HCT116 (cell line): Measurements from ENCODE around the gene PPAT. TPM values are rescaled to one million over a fixed set of nuclear protein-coding genes. Genes with fewer than 3 reads are reported as not detected.

Source experiments
- ATAC-seq: fragments of 200-7000 bp; cut with Tn5 transposase; 2 replicates; pipeline ENCODE4 v1.9.1; 2020; ENCODE audit warnings: mild to moderate bottlenecking, moderate library complexity
- BruUV-seq: library from RNA; stranded (reverse); fragments of 400-500 nt; replicated peaks from 2 replicates; lab custom pipeline; 2021; lab: Mats Ljungman, UMichigan
- CTCF ChIA-PET: fragments of 300-600 bp; sonication (Branson Sonifier 250); formaldehyde crosslinking; loops from one replicate; lab custom pipeline; 2021; ENCODE audit warnings: antibody characterized with exemption; lab: Charles Lee
- POLR2A ChIA-PET: fragments of 300-600, 350-600 bp; sonication (Branson Sonifier 250); formaldehyde crosslinking; loops from one replicate; lab custom pipeline; 2021; ENCODE audit warnings: antibody characterized with exemption; lab: Charles Lee
- RAD21 ChIA-PET, 2 experiments: fragments of 300-600 bp; sonication (Branson Sonifier 250); formaldehyde crosslinking; loops; one replicate each; lab custom pipeline; 2023; ENCODE audit warnings: low total read pairs in 2 of 2; ENCODE audit not compliant: uncharacterized antibody in 2 of 2, unreplicated experiment in 2 of 2, low non-redundant PET in 1 of 2; lab: Charles Lee
- DNase-seq: peaks from one replicate; pipeline ENCODE4 v3.0.0-alpha.2; 2010; ENCODE audit warnings: low read depth, low spot score
- H2AFZ ChIP-seq: fragments of 200-600 bp; shearing (Covaris generic), sonication (generic); 2 replicates; pipeline ENCODE4 v1.6.1; 2017; ENCODE audit warnings: low read depth, mixed run types, mixed read lengths, antibody characterized with exemption, low read length; ENCODE audit not compliant: poor library complexity, severe bottlenecking
- H3K27ac ChIP-seq: 2 replicates; pipeline ENCODE4 v1.5.1; 2012; ENCODE audit warnings: low read depth, low read length
- H3K27me3 ChIP-seq: fragments of 200-600 bp; sonication (generic); 2 replicates; pipeline ENCODE4 v1.6.1; 2016; ENCODE audit warnings: mixed run types, low read length, mixed read lengths; ENCODE audit not compliant: insufficient read depth
- H3K36me3 ChIP-seq, 2 experiments: fragments of 200-500 bp in 1 of 2; fragments of 200-600 bp in 1 of 2; sonication (Bioruptor generic) in 1 of 2; sonication (generic) in 1 of 2; 2 replicates each; pipeline versions ENCODE4 v1.5.1 to v1.6.1; 2014 to 2016; ENCODE audit warnings: low read length in 2 of 2, inconsistent platforms in 1 of 2, mixed read lengths in 1 of 2, mixed run types in 1 of 2; ENCODE audit not compliant: insufficient read depth in 2 of 2, control insufficient read depth in 1 of 2
- H3K4me1 ChIP-seq, 2 experiments: fragments of 200-600 bp in 1 of 2; sonication (generic) in 1 of 2; 2 replicates each; pipeline versions ENCODE4 v1.5.1 to v1.6.1; 2012 to 2017; ENCODE audit warnings: low read length in 2 of 2, inconsistent platforms in 1 of 2, mild to moderate bottlenecking in 1 of 2, mixed read lengths in 1 of 2, mixed run types in 1 of 2, moderate library complexity in 1 of 2; ENCODE audit not compliant: insufficient read depth in 2 of 2, control insufficient read depth in 1 of 2
- H3K4me2 ChIP-seq: fragments of 200-600 bp; sonication (generic); 2 replicates; pipeline ENCODE4 v1.6.1; 2017; ENCODE audit warnings: mixed run types, low read length, mixed read lengths
- H3K4me3 ChIP-seq, 2 experiments: fragments of 200-600 bp in 1 of 2; sonication (generic) in 1 of 2; replicated peaks in 1 of 2; 2 replicates each; pipeline ENCODE4 v1.5.1; 2011 to 2016; ENCODE audit warnings: low read length in 2 of 2, control low read depth in 1 of 2, low read depth in 1 of 2, mild to moderate bottlenecking in 1 of 2, mixed read lengths in 1 of 2, mixed run types in 1 of 2
- H3K79me2 ChIP-seq: fragments of 200-600 bp; sonication (generic); 2 replicates; pipeline ENCODE4 v1.6.1; 2017; ENCODE audit warnings: mild to moderate bottlenecking, mixed run types, low read length, moderate library complexity, mixed read lengths; ENCODE audit not compliant: insufficient read depth
- H3K9ac ChIP-seq: fragments of 200-600 bp; sonication (generic); 2 replicates; pipeline ENCODE4 v1.6.1; 2016; ENCODE audit warnings: low read length, mixed read lengths
- H3K9me2 ChIP-seq: fragments of 200-600 bp; sonication (generic), shearing (Covaris generic); 2 replicates; pipeline ENCODE4 v1.6.1; 2017; ENCODE audit warnings: mixed run types, mild to moderate bottlenecking, moderate library complexity; ENCODE audit not compliant: insufficient read depth
- H3K9me3 ChIP-seq, 2 experiments: fragments of 200-500 bp in 1 of 2; fragments of 200-600 bp in 1 of 2; sonication (Bioruptor generic) in 1 of 2; sonication (generic) in 1 of 2; 2 replicates each; pipeline ENCODE4 v1.6.1; 2014 to 2017; ENCODE audit warnings: low read length in 2 of 2, mixed read lengths in 2 of 2, inconsistent platforms in 1 of 2, low read depth in 1 of 2, mild to moderate bottlenecking in 1 of 2, mixed run types in 1 of 2, moderate library complexity in 1 of 2; ENCODE audit not compliant: control insufficient read depth in 1 of 2, insufficient read depth in 1 of 2
- H4K20me1 ChIP-seq: fragments of 200-600 bp; sonication (generic), shearing (Covaris generic); 2 replicates; pipeline ENCODE4 v1.6.1; 2017; ENCODE audit warnings: mixed run types, mild to moderate bottlenecking, moderate library complexity; ENCODE audit not compliant: insufficient read depth
- POLR2AphosphoS5 ChIP-seq: IDR thresholded peaks from 2 replicates; pipeline ENCODE4 v1.6.1; 2011; ENCODE audit warnings: mild to moderate bottlenecking, low read depth, low read length, moderate library complexity
- RAD21 ChIP-seq: IDR thresholded peaks from 2 replicates; pipeline ENCODE4 v1.6.1; 2012; ENCODE audit warnings: low read depth, mild to moderate bottlenecking
- SP1 ChIP-seq: IDR thresholded peaks from 2 replicates; pipeline ENCODE4 v1.6.1; 2012; ENCODE audit warnings: low read depth
- YY1 ChIP-seq: IDR thresholded peaks from 2 replicates; pipeline ENCODE4 v1.6.1; 2011; ENCODE audit warnings: low read length, low read depth, moderate library complexity, mild to moderate bottlenecking; ENCODE audit not compliant: insufficient replicate concordance; ENCODE audit errors: extremely low read depth
- intact Hi-C: fragments of 100-400 bp; cut with micrococcal nuclease; formaldehyde crosslinking; loops from 2 replicates; pipeline ENCODE4 v1.10.0; 2022
- total RNA-seq: library from RNA; stranded (reverse); gene quantifications from one replicate; pipeline ENCODE4 v1.2.1, GENCODE V29; 2021; ENCODE audit not compliant: unreplicated experiment
- TF ChIP-seq, protein P1 (sequence below): IDR thresholded peaks from 2 replicates; pipeline ENCODE4 v1.6.1; 2012; ENCODE audit warnings: low read depth
- TF ChIP-seq, protein P2 (sequence below): IDR thresholded peaks from 2 replicates; pipeline ENCODE4 v1.6.1; 2012

The PPAT gene
- total RNA-seq, 1 experiment from 2014 or later: 78.6 TPM

DNA sequence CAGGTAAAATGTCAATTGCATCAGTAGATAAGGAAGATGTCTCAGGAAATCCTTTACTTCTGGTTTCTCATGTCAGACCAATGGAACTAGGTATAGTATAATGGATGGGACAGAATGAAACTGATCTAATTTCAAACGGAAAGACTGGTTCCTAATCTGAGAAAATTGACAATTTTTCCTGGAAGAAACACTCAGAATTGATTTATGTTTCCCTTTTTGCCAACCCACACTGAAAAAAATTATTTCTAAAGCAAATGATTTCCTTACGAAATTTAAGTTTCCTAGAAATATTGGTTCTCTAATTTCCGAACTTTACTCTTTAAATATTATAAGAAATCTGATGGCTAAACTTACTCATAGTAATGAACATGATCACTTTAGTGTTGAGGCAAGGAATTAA, 19.1 kb downstream of the PPAT start:
- TF ChIP-seq, protein P1, sequence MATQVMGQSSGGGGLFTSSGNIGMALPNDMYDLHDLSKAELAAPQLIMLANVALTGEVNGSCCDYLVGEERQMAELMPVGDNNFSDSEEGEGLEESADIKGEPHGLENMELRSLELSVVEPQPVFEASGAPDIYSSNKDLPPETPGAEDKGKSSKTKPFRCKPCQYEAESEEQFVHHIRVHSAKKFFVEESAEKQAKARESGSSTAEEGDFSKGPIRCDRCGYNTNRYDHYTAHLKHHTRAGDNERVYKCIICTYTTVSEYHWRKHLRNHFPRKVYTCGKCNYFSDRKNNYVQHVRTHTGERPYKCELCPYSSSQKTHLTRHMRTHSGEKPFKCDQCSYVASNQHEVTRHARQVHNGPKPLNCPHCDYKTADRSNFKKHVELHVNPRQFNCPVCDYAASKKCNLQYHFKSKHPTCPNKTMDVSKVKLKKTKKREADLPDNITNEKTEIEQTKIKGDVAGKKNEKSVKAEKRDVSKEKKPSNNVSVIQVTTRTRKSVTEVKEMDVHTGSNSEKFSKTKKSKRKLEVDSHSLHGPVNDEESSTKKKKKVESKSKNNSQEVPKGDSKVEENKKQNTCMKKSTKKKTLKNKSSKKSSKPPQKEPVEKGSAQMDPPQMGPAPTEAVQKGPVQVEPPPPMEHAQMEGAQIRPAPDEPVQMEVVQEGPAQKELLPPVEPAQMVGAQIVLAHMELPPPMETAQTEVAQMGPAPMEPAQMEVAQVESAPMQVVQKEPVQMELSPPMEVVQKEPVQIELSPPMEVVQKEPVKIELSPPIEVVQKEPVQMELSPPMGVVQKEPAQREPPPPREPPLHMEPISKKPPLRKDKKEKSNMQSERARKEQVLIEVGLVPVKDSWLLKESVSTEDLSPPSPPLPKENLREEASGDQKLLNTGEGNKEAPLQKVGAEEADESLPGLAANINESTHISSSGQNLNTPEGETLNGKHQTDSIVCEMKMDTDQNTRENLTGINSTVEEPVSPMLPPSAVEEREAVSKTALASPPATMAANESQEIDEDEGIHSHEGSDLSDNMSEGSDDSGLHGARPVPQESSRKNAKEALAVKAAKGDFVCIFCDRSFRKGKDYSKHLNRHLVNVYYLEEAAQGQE: no peak
- TF ChIP-seq POLR2AphosphoS5 (no peak), SP1 (no peak), RAD21 (no peak), YY1 (no peak)
- TF ChIP-seq, protein P2, sequence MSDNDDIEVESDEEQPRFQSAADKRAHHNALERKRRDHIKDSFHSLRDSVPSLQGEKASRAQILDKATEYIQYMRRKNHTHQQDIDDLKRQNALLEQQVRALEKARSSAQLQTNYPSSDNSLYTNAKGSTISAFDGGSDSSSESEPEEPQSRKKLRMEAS: no peak
- H3K4me2 ChIP-seq: no peak overlapping the region
- H3K9me3 ChIP-seq: no peaks in the 10 kb centered on the region
- H3K79me2 ChIP-seq: peaks cover 100% of the 10 kb centered on the region
- H3K4me3 ChIP-seq: no peak overlapping the region
- ATAC-seq (no peak), DNase-seq (no peak)
- intact Hi-C loops: no loop called here
- peaks cover 58% of the 10 kb centered on the region; the same call in 1 of the 2 replicates for H4K20me1 ChIP-seq
- CTCF ChIA-PET: no interaction called here
- H3K9ac ChIP-seq: no peak overlapping the region
- no peak overlapping the region for H2AFZ ChIP-seq
- RAD21 ChIA-PET: no interaction called here
- POLR2A ChIA-PET: interaction anchor here (1.1 kb wide), 1 partner anchor 29 kb away, joined by 4 read pairs; the partner anchor contains the start of gene AASDH
- H3K9me2 ChIP-seq: no peaks in the 10 kb centered on the region
- no peaks in the 10 kb centered on the region for H3K36me3 ChIP-seq
- peaks cover 0 to 13% of the 10 kb centered on the region in 2 experiments; a peak in 3 of 4 replicates for H3K4me1 ChIP-seq
- H3K27me3 ChIP-seq: no peaks in the 10 kb centered on the region
- H3K27ac ChIP-seq: no peak overlapping the region
- BruUV-seq: no TSS peak
